Epithelial cell of proximal tubule (primary cell): ENCODE results near the gene FBLN1. TPM values are rescaled to one million over a fixed set of nuclear protein-coding genes. Genes with fewer than 3 reads are reported as not detected.

ENCODE experiments used
- DNase-seq: peaks from one replicate; pipeline ENCODE4 v3.0.0-alpha.2; 2011; ENCODE audit warnings: low read depth
- H3K4me3 ChIP-seq: 2 replicates; pipeline ENCODE4 v1.5.1; 2011; ENCODE audit warnings: low read depth, mild to moderate bottlenecking, low read length
- CTCF ChIP-seq: conservative IDR thresholded peaks from 2 replicates; pipeline ENCODE4 v1.5.1; 2012; ENCODE audit warnings: low read depth, mild to moderate bottlenecking, low read length
- total RNA-seq: library from RNA; depleted of rRNA; stranded (reverse); fragments of >200 nt; gene quantifications from 2 replicates; pipeline ENCODE4 v1.2.3, GENCODE V29; 2015

Gene FBLN1
- total RNA-seq, 1 donor from 2014 or later: 58.5 TPM

- no peak for TF ChIP-seq CTCF
- no peak overlapping the region for H3K4me3 ChIP-seq
- DNase-seq: no peak
Measured at GRCh38 chr22:45631841-45632238, 129.2 kb downstream of the FBLN1 start.

GRCh38 chr22:45632791-45633515, 130.3 kb downstream of the FBLN1 start:
- H3K4me3 ChIP-seq: peak overlapping the region; percentile 40
- no peak for TF ChIP-seq CTCF
- no peak for DNase-seq

GRCh38 chr22:45636683-45637082, 134.0 kb downstream of the FBLN1 start:
- no peak for DNase-seq
- no peak for TF ChIP-seq CTCF
- no peak overlapping the region for H3K4me3 ChIP-seq

GRCh38 chr22:45638197-45638596, 135.5 kb downstream of the FBLN1 start:
- no peak for DNase-seq
- TF ChIP-seq CTCF: no peak
- no peak overlapping the region for H3K4me3 ChIP-seq

GRCh38 chr22:45638834-45639746, 136.4 kb downstream of the FBLN1 start:
- H3K4me3 ChIP-seq: no peak overlapping the region
- DNase-seq: no peak
- peak; percentile 2 for TF ChIP-seq CTCF

GRCh38 chr22:45639747-45640102, 137.0 kb downstream of the FBLN1 start:
- DNase-seq: no peak
- H3K4me3 ChIP-seq: no peak overlapping the region

More at GRCh38 chr22:45639747-45640102, 137.0 kb downstream of the FBLN1 start:
- TF ChIP-seq CTCF: no peak
